Activated T-cell treated with anti-CD3 and anti-CD28 coated beads, Interleukin-2, amount 50 U/mL, for 24 hours (primary cell): ENCODE results near the gene TBC1D22A.
"Not testable (repeated sequence)": the region's sequence is repeated elsewhere in the genome, so short reads cannot be mapped to it uniquely, and the experiment has no call there.

ENCODE experiments used
- DNase-seq: peaks from one replicate; pipeline ENCODE4 v3.0.0-alpha.2; 2020
- H3K27ac Mint-ChIP-seq: 2 replicates; pipeline ENCODE4 v1.8.0; 2020; ENCODE audit warnings: mild to moderate bottlenecking, mixed read lengths
- H3K27me3 Mint-ChIP-seq: 2 replicates; pipeline ENCODE4 v1.8.0; 2020; ENCODE audit warnings: mixed read lengths
- H3K36me3 Mint-ChIP-seq: 2 replicates; pipeline ENCODE4 v1.8.0; 2020; ENCODE audit warnings: low read depth, mixed read lengths
- H3K4me1 Mint-ChIP-seq: 2 replicates; pipeline ENCODE4 v1.8.0; 2020; ENCODE audit warnings: low read depth, mixed read lengths
- H3K4me3 Mint-ChIP-seq: 2 replicates; pipeline ENCODE4 v1.8.0; 2020; ENCODE audit warnings: mild to moderate bottlenecking, moderate library complexity, mixed read lengths
- H3K9me3 Mint-ChIP-seq: 2 replicates; pipeline ENCODE4 v1.8.0; 2020; ENCODE audit warnings: mixed read lengths

TBC1D22A gene

DNA sequence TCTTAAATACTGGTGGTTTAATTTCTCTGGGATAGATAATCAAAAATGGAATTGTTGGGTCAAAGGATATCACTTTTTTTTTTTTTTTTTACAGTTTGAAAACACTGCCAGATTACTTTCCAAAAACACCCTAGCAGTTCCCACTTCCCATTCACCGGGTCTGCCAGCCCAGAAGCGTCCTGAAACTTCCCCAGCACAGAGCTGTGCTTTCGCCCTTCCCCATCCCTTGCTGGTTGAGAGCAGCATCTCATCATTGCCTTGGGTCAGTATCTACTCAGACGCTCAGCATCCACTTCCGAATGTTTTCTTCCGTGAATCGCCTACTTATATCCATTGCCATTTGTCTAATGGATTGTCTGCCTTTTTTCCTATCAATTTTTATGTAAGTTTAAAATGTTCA lies 29.9 kb upstream of the TBC1D22A start:
- no peak overlapping the region for H3K4me3 Mint-ChIP-seq
- H3K27ac Mint-ChIP-seq = peak overlapping the region; percentile 52
- H3K4me1 Mint-ChIP-seq = peaks cover 70% of the 10 kb centered on the region

DNA sequence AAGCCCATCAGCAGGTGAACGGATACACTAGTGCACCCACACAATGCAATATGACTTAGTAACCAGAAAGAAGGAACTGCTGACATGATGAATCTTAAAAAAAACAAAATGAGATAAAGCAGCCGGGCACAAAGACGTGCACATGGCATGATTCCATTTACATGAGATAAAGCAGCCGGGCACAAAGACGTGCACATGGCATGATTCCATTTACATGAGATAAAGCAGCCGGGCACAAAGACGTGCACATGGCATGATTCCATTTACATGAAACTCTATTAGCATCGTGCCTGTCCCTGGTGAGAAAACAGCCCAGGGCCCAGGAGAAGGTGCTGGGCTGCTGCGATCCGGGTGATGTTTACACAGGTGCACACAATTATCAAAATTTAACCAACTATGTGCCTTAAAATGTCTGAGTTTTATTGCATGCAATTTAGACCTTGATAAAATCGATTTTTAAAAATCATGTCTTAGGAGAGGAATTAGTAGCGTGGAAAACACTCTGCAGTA lies 28.2 kb upstream of the TBC1D22A start:
- not testable (repeated sequence) for H3K27me3 Mint-ChIP-seq, H3K9me3 Mint-ChIP-seq, DNase-seq
- peaks cover 50% of the 10 kb centered on the region for H3K36me3 Mint-ChIP-seq
- H3K4me1 Mint-ChIP-seq = peaks cover 65% of the 10 kb centered on the region
- H3K4me3 Mint-ChIP-seq = peak overlapping the region; percentile 96
- H3K27ac Mint-ChIP-seq = peak overlapping the region; percentile 96

More for the DNA sequence above, 29.9 kb upstream of the TBC1D22A start:
- no peaks in the 10 kb centered on the region for H3K9me3 Mint-ChIP-seq
- H3K36me3 Mint-ChIP-seq = peaks cover 63% of the 10 kb centered on the region
- DNase-seq = no peak
- no peaks in the 10 kb centered on the region for H3K27me3 Mint-ChIP-seq

DNA sequence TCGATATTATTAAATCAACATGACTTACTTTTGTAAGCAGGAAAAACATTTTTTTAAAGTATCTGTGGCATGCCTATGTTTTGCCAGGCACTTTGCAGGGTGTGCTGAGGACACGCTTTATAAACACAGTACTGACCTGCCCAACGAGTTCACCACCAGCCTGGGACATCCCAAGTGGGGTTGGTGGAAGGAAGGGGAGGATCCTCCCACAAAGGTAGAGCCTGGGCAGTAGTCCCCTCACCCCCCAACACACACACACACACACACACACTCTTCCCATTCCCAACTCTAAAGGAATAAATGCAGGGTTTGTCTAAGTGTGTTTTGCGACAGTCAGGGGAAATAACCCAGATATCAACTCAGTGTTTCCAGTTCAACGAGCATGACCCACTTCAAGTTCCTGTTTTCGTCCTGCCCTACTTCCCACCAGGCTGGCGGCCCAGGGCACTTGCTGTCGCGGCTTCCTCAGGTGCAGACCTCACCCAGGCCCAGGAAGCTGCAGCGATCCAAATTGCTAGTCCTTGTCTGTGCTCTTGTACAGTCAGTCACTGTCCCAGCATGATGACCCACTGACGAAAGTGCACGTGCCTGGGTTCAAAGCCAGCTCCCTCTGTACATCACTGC lies 27.5 kb upstream of the TBC1D22A start:
- DNase-seq = peak; percentile 69
- Mint-ChIP-seq H3K4me1 (peaks cover 66% of the 10 kb centered on the region), H3K36me3 (peaks cover 46% of the 10 kb centered on the region), H3K27me3 (no peaks in the 10 kb centered on the region), H3K4me3 (peak overlapping the region; percentile 96), H3K27ac (peak overlapping the region; percentile 96), H3K9me3 (no peaks in the 10 kb centered on the region)

DNA sequence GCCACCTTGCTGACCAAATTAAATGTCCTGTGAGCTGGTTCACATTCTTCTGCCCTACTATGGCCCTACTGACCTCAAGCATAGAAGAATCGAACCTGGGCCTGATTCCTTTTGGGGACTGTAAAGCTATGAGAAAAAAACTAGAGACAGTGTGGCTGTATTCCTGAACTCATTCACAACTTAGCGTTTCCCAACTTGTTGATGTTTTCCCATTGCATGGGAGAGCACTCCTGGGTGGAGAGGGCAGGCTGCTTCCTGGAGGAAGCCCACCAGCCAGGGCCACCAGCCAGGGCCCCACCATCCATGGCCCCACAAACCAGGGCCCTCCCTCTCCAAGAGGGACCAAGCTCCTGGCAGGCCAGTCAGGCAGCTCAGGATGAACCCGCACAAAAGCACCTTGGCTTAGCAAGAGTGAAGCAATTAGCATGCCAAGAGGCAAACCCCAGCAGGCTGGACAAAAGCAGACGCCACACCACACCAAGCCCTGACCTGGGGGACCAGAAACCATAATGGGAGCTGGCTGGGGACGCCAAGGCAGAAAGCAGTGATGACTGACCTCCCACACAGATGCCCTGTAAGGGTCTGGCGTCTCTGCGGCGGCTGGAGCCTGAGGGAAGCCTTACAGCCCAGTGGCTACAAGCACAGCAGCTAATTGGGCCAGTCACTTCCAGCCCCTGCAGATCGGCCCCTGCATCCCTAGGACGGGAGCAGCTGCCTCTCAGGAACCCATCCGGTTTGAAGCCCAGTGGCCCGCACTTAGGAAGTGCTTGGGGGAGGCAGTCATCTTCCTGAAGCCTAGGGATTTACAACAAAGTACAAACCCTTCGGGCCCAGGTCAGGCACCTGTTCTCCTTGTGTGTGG lies 26.5 kb upstream of the TBC1D22A start:
- no peaks in the 10 kb centered on the region for H3K27me3 Mint-ChIP-seq
- no peaks in the 10 kb centered on the region for H3K9me3 Mint-ChIP-seq
- H3K27ac Mint-ChIP-seq = peak overlapping the region; percentile 96
- peaks cover 62% of the 10 kb centered on the region for H3K4me1 Mint-ChIP-seq
- H3K36me3 Mint-ChIP-seq = peaks cover 44% of the 10 kb centered on the region
- DNase-seq = no peak
- peak overlapping the region; percentile 96 for H3K4me3 Mint-ChIP-seq

DNA sequence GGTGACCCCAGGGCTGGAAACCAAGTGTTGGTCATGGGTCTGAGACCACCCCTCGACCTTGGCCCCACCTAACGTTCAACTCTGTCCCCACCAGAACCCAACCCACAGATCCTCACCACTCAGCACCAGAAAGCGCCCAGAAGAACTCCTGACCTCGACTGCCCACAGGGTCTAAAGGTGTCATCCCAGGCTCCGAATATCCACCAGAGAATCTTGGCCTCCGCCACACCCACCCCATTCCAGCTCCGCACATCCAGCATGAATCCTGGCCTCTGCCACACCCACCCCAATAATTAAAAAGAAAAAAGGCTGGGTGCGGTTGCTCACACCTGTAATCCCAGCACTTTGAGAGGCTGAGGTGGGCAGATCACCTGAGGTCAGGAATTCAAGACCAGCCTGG lies 25.7 kb upstream of the TBC1D22A start:
- H3K27ac Mint-ChIP-seq = peak overlapping the region; percentile 96
- H3K4me1 Mint-ChIP-seq = peaks cover 55% of the 10 kb centered on the region
- peaks cover 37% of the 10 kb centered on the region for H3K36me3 Mint-ChIP-seq
- DNase-seq = no peak
- H3K27me3 Mint-ChIP-seq = no peaks in the 10 kb centered on the region
- no peaks in the 10 kb centered on the region for H3K9me3 Mint-ChIP-seq
- peak overlapping the region; percentile 96 for H3K4me3 Mint-ChIP-seq

DNA sequence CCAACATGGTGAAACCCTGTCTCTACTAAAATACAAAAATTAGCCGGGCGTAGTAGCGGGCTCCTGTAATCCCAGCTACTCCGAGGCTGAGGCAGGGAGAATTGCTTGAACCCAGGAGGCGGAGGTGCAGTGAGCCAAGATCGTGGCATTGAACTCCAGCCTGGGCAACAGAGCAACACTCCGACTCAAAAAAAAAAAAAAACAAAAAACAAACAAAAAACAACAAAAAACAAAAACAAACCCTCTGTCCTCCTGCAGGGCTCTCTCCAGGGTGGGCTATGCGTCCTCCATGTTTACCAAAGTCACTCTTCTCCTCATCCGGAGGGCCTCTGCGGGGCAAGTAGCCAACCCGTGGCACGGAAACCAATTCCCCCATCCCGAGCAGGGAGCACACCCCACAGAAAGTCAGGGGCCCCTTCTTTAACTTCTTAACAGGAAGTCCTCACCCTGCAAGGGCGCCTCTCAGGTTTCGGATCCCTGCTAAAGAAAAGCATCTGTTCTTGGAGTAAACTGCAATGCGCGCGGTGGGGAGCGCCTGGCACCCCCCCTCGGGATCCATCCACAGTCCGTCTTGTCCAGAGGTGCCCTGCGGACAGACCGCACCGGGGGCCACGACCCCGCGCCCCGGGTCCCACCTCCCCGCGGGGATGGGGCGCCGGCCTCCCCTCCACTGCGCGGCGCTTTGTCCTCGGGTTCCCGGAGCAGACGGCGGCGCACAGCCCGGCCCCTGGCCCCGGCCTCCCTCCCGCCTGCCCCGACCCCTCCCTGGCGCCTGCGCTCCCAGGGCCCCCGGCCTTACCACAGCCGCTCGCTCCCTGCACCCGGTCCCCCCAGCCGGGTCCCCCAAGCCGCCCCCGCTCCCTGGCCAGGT lies 25.1 kb upstream of the TBC1D22A start:
- peaks cover 34% of the 10 kb centered on the region for H3K36me3 Mint-ChIP-seq
- peak overlapping the region; percentile 96 for H3K4me3 Mint-ChIP-seq
- H3K27ac Mint-ChIP-seq = peak overlapping the region; percentile 96
- H3K9me3 Mint-ChIP-seq = no peaks in the 10 kb centered on the region
- DNase-seq = peak; percentile 76
- H3K4me1 Mint-ChIP-seq = peaks cover 52% of the 10 kb centered on the region
- H3K27me3 Mint-ChIP-seq = no peaks in the 10 kb centered on the region

DNA sequence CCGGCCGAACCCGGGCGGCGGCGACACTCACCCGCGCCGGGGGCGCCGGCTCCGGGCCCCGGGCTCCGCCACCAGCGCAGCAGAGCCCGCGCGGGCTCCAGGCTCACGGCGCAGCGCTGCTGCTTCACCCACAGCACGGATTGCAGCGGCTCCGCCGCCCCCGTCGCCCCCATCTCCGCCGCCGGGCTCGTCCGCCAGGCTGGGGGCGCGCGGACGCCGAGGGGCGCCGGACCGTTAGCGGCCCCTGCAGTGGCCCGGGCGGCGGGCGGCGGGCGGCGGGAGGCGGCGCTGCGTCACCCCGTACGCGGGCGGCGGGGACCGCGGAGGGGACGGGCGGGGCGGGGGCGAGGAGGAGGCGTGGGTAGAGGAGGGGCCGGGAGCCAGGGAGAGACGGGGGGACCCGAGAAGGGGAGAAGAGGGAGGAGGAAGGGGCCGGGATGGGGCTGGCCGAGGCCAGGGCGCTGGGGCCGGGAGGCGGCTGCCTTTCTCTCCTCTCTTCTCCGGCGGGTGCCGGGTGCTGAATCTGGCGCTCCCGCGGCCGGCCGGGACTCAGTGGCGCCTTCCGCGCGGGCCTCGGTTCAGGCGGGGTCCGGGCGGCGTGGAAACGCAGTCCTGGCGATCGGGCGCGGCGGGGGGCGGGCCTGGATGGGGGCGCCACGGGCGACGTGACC lies 24.3 kb upstream of the TBC1D22A start, which contains the start of gene CERK:
CERK (minus strand) TSS at position 277 of the 671 bp plus-strand sequence; CDS start at position 173, 104 bp downstream.
- Mint-ChIP-seq H3K27ac (peak within 1 kb of the TSS; percentile 96), H3K4me3 (peak within 1 kb of the TSS; percentile 96), H3K27me3 (no peaks in the 10 kb centered on the region), H3K4me1 (peaks cover 47% of the 10 kb centered on the region), H3K9me3 (peaks cover 3% of the 10 kb centered on the region), H3K36me3 (peaks cover 30% of the 10 kb centered on the region)
- peak; percentile 80 for DNase-seq

DNA sequence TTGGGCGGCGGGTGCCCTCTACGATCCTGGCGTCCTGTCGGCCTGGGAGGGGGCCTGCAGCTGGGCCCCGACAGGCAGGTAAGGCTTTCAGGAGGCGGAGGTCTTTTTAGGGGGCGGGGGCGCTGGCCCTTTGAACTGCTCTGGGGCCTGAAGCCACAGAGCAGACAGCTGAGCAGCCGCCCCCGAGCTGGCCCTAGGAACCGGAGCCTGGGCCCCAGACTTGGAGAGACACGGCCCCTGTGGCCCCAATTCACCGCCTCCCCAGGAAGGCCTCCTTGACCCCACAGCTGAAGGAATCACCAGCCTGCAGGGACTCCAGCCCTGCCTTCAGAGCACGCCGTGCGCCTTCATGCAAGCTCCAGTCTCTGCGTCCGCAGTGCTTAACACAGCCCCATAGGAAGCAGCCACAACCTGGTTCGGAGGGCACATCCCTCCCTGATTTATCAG lies 23.8 kb upstream of the TBC1D22A start:
- peak overlapping the region; percentile 94 for H3K27ac Mint-ChIP-seq
- peak overlapping the region; percentile 84 for H3K4me3 Mint-ChIP-seq
- peaks cover 30% of the 10 kb centered on the region for H3K36me3 Mint-ChIP-seq
- peaks cover 46% of the 10 kb centered on the region for H3K4me1 Mint-ChIP-seq
- H3K9me3 Mint-ChIP-seq = peaks cover 3% of the 10 kb centered on the region
- H3K27me3 Mint-ChIP-seq = no peaks in the 10 kb centered on the region
- no peak for DNase-seq

DNA sequence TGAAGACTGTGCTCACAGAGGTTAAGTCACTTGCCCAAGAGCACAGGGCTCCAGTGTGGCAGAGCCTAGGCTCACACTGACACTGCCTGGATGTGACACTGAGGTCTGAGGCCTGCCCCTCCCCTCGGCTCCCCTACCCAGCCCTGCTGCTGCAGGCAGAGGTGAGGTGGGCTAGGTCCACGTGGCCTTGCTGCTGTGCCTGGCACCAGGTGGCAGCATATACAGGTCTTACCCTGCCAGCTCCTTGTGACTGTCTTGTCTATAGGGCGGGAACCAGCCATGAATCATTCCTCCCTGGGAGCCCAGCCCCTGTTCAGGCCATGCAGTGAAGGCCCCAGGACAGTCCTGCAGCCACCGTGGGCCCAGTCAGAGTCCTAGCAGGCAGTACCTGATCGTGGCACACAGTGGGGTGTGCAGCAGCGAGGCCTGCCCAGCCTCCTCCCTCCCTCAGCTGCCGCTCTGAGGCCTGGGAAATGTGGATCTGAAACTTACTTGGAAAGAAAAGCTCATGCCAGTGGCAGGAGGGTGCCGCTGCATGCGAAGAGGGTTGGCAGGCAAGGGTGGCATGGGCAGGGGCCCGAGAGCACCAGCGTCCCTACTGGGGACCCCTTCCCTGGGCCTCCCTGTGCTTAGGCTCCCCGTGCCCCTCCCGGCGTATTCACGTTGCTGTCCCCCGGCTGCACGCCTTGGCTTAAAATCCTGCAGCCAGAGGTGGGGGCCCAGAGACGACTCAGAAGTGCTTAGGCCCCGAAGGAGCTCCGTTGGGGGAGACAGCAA lies 23.2 kb upstream of the TBC1D22A start:
- peak overlapping the region; percentile 84 for H3K4me3 Mint-ChIP-seq
- peaks cover 43% of the 10 kb centered on the region for H3K4me1 Mint-ChIP-seq

DNA sequence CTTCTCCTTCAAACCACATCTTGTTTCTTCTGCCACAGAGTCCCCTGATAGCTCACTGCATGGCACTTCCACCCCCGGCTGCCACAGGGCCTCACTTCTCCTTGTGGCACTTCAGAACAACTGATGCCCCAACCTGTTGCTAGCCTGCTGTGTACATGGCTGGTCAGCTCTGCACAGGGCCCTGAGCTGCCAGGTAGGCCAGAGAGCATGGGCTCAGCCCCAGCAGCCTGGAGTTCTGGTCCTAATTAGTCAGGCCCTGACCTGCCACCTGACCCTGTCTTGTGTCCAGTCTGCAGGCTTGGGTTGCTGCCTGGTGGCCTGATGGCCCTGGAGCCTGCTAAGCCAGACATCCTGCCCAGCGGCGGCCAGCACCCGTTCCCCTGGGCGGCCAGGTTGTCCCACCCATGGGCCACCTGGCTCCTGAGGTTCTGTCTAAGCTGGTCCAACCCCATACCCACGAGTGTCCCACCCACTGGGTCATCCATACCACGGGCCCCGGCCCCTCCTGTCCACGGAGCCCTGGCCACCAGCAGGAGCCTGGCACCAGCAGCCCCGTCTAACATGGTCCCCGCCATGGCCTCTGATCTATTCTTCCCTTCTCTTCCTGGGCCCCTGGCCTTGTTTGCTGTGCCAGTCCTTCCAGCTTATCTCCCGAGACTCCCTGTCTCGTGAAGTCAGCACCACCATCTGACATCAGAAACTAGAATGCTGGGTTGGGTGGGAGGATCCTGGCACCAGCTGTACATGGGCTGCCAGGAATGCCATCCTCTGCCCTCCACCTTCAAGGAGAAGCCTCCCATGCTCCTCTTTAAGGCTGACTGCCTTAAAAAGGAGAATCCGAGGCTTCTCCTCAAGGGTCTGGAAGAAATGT lies 21.3 kb upstream of the TBC1D22A start:
- Mint-ChIP-seq H3K4me3 (no peak overlapping the region), H3K4me1 (peaks cover 24% of the 10 kb centered on the region), H3K36me3 (peaks cover 14% of the 10 kb centered on the region), H3K27ac (peak overlapping the region; percentile 73), H3K9me3 (peaks cover 3% of the 10 kb centered on the region), H3K27me3 (no peaks in the 10 kb centered on the region)
- DNase-seq = no peak

More for the DNA sequence above, 23.2 kb upstream of the TBC1D22A start:
- DNase-seq = peak; percentile 85
- Mint-ChIP-seq H3K27ac (peak overlapping the region; percentile 94), H3K36me3 (peaks cover 30% of the 10 kb centered on the region), H3K27me3 (no peaks in the 10 kb centered on the region), H3K9me3 (peaks cover 3% of the 10 kb centered on the region)

DNA sequence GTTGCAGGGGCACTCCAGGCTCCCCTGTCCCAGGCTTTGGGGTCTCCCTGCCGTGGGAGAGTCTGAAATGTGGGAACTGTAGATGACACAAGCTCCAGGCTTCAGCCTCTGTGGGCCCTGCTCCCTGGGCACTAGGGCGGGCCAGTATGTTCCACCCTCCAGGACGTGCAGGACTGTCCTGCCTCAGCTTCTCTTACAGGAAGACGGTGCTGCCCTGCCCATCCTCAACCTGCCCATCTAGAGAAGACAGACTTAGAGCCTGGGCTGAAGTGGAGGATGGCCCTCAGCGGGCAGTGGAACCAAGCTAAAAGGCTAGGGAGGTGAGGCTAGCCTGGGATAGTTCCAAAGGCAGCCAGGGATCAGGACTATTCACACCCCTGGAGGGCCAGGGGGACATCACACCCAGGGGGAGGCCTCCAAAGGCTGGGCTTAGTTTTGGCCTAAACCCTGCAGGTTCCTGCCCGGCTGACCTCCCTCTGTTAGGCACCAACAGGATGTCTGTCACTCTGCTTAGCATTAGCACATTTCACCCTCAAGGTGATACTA lies 20.4 kb upstream of the TBC1D22A start:
- Mint-ChIP-seq H3K4me3 (no peak overlapping the region), H3K9me3 (peaks cover 3% of the 10 kb centered on the region), H3K36me3 (peaks cover 5% of the 10 kb centered on the region), H3K27me3 (no peaks in the 10 kb centered on the region), H3K27ac (no peak overlapping the region), H3K4me1 (peaks cover 16% of the 10 kb centered on the region)
- no peak for DNase-seq

DNA sequence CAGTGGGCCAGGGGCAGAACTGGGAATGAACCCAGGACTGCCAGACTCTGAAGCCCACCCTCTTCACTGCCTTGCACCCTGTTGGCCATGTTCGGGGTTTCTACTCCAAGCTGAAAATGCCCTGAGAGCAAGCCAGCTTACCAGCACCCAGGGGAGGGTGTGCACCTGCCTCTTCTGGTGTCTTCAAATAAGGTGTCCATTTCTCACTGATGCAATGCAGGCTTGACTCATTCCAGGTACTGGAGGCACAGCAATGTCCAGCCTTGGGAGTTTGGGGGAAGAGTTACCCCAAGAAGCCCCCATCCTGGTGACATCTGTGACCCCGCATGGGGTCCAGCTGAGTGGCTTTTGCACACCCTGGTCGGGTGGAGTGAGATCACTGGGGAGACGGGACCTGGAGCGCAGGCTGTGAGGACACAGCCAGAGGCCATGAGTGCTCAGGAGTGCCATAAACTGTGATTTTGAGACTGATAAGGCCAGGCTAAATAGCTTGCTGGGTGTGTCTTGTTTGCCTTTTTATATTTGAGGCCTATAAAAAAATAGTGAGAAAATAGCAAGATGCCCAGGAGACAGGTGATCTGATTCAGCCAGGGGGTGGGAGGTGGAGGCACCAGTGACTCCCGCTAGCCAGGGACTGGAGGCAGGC lies 19.8 kb upstream of the TBC1D22A start:
- no peaks in the 10 kb centered on the region for H3K27me3 Mint-ChIP-seq
- peaks cover 1% of the 10 kb centered on the region for H3K36me3 Mint-ChIP-seq
- DNase-seq = no peak
- H3K27ac Mint-ChIP-seq = no peak overlapping the region
- H3K4me3 Mint-ChIP-seq = no peak overlapping the region
- H3K9me3 Mint-ChIP-seq = peaks cover 3% of the 10 kb centered on the region
- H3K4me1 Mint-ChIP-seq = peaks cover 14% of the 10 kb centered on the region
